ENCODE data around the gene MAPK10. TPM values are rescaled to one million over a fixed set of nuclear protein-coding genes. Genes with fewer than 3 reads are reported as not detected.

The MAPK10 gene
- total RNA-seq, 4 donors from 2014 or later = 4.5 to 13.7 (median 9.8) TPM

GRCh38 chr4:86366920-86367319, 7.1 kb upstream of the MAPK10 start:
- Histone ChIP-seq H3K4me3 (no peak overlapping the region), H3K9me3 (no peaks in the 10 kb centered on the region), H3K4me1 (no peaks in the 10 kb centered on the region), H3K27me3 (no peaks in the 10 kb centered on the region), H3K36me3 (no peaks in the 10 kb centered on the region), H3K27ac (replicated peaks in 1 of 4) (no peak overlapping the region)
- intact Hi-C loops (cut with DNase I) = no loop called here
- TF ChIP-seq POLR2A (IDR thresholded peaks at IDR 0.05; ENCODE audit: low read depth) (no peak), CTCF (IDR thresholded peaks at IDR 0.05) (no peak), POLR2AphosphoS5 (IDR thresholded peaks at IDR 0.05) (no peak), EP300 (IDR thresholded peaks at IDR 0.05) (no peak)
- WGBS = 71% methylated on average over 1 of the region's 1 CpG
- DNase-seq (ENCODE audit: extremely low spot score) = no peak

- no peaks in the 10 kb centered on the region for H3K27me3 ChIP-seq
- H3K4me1 ChIP-seq = peaks cover 0 to 16% (median 4%) of the 10 kb centered on the region in 4 donors
- no peak overlapping the region for H3K27ac ChIP-seq (replicated peaks in 1 of 4)
- H3K36me3 ChIP-seq = no peaks in the 10 kb centered on the region
- DNase-seq (ENCODE audit: extremely low spot score) = no peak
- intact Hi-C loops (cut with DNase I) = no loop called here
- H3K9me3 ChIP-seq = no peaks in the 10 kb centered on the region
- TF ChIP-seq POLR2AphosphoS5 (IDR thresholded peaks at IDR 0.05) = no peak
- TF ChIP-seq EP300 (IDR thresholded peaks at IDR 0.05) = no peak
- no peak for TF ChIP-seq POLR2A (IDR thresholded peaks at IDR 0.05; ENCODE audit: low read depth)
- TF ChIP-seq CTCF (IDR thresholded peaks at IDR 0.05) = no peak
- H3K4me3 ChIP-seq = no peak overlapping the region
These were observed 2.7 kb upstream of the MAPK10 start for GRCh38 chr4:86362510-86362909.

GRCh38 chr4:86358257-86358656, 1.6 kb downstream of the MAPK10 start:
- no peak overlapping the region for H3K27ac ChIP-seq (replicated peaks in 1 of 4)
- no peak overlapping the region for H3K4me3 ChIP-seq
- H3K4me1 ChIP-seq = peaks cover 0 to 16% (median 4%) of the 10 kb centered on the region in 4 donors
- DNase-seq (ENCODE audit: extremely low spot score) = no peak
- intact Hi-C loops (cut with DNase I) = no loop called here
- TF ChIP-seq POLR2A (IDR thresholded peaks at IDR 0.05; ENCODE audit: low read depth) (no peak), EP300 (IDR thresholded peaks at IDR 0.05) (no peak), CTCF (IDR thresholded peaks at IDR 0.05) (no peak), POLR2AphosphoS5 (IDR thresholded peaks at IDR 0.05) (no peak)
- H3K27me3 ChIP-seq = no peaks in the 10 kb centered on the region
- 75% methylated on average over 3 of the region's 3 CpGs for WGBS
- no peaks in the 10 kb centered on the region for H3K9me3 ChIP-seq
- H3K36me3 ChIP-seq = no peaks in the 10 kb centered on the region

GRCh38 chr4:86357608-86358007, 2.2 kb downstream of the MAPK10 start:
- no peak for DNase-seq (ENCODE audit: extremely low spot score)
- Histone ChIP-seq H3K27me3 (no peaks in the 10 kb centered on the region), H3K4me1 (peaks cover 0 to 16% (median 4%) of the 10 kb centered on the region in 4 donors), H3K9me3 (no peaks in the 10 kb centered on the region), H3K27ac (replicated peaks in 1 of 4) (no peak overlapping the region), H3K36me3 (no peaks in the 10 kb centered on the region), H3K4me3 (no peak overlapping the region)
- 36% methylated on average over 1 of the region's 1 CpG for WGBS
- no peak for TF ChIP-seq POLR2AphosphoS5 (IDR thresholded peaks at IDR 0.05)
- TF ChIP-seq CTCF (IDR thresholded peaks at IDR 0.05) = no peak
- no peak for TF ChIP-seq POLR2A (IDR thresholded peaks at IDR 0.05; ENCODE audit: low read depth)
- TF ChIP-seq EP300 (IDR thresholded peaks at IDR 0.05) = no peak
- intact Hi-C loops (cut with DNase I) = no loop called here
